Tongue (tissue), 2 donors: ENCODE results near the gene LHB. TPM values are rescaled to one million over a fixed set of nuclear protein-coding genes. Genes with fewer than 3 reads are reported as not detected.
A peak's percentile ranks its signal among the peaks of the same experiment; 100 is the strongest.
"Not testable (repeated sequence)": the region's sequence is repeated elsewhere in the genome, so short reads cannot be mapped to it uniquely, and the experiment has no call there.

Source experiments
- DNase-seq: peaks from one replicate; pipeline ENCODE4 v3.0.0-alpha.2; 2015
- total RNA-seq: library from RNA; depleted of rRNA; stranded (reverse); fragments of >200 nt; gene quantifications from one replicate; pipeline ENCODE4 v1.2.3, GENCODE V29; 2014

Gene LHB
- total RNA-seq, result not detected

GRCh38 chr19:49017041-49017665, at the start of gene LHB:
Gene LHB, minus strand, starts transcription at chr19:49017091. Its CDS starts 10 bp downstream, at chr19:49017081.
- no peak for DNase-seq

GRCh38 chr19:49065905-49066512, 49.1 kb upstream of the LHB start:
- peak; percentile 29 for DNase-seq

- DNase-seq, result peak; percentile 49
These were observed 48.1 kb upstream of the LHB start, which contains the start of gene NTF4 for GRCh38 chr19:49064768-49065611. Gene NTF4, minus strand, starts transcription at chr19:49064818. Its CDS starts 2,821 bp downstream, at chr19:49061997.

GRCh38 chr19:49064029-49064629, 47.2 kb upstream of the LHB start:
- DNase-seq, result peak; percentile 44

GRCh38 chr19:49061445-49061844, 44.6 kb upstream of the LHB start:
- DNase-seq, result no peak

- no peak for DNase-seq
These were observed 44.1 kb upstream of the LHB start for GRCh38 chr19:49061000-49061399.

- no peak for DNase-seq
These were observed 42.2 kb upstream of the LHB start for GRCh38 chr19:49059053-49059452.

- no peak for DNase-seq
These were observed 41.7 kb upstream of the LHB start for GRCh38 chr19:49058562-49058961.

GRCh38 chr19:49057636-49058234, 40.8 kb upstream of the LHB start, which contains the start of gene CGB7:
Gene CGB7, minus strand, starts transcription at chr19:49057749. Its CDS starts 2,374 bp downstream, at chr19:49055375.
- peak; percentile 60 for DNase-seq

- not testable (repeated sequence) for DNase-seq
These were observed 40.2 kb upstream of the LHB start for GRCh38 chr19:49056902-49057596.

GRCh38 chr19:49056101-49056901, 39.4 kb upstream of the LHB start:
- peak; percentile 40 for DNase-seq

- not testable (repeated sequence) for DNase-seq
These were observed 33.6 kb upstream of the LHB start for GRCh38 chr19:49050376-49051033.

GRCh38 chr19:49049834-49050233, 32.9 kb upstream of the LHB start:
- not testable (repeated sequence) for DNase-seq

- not testable (repeated sequence) for DNase-seq
These were observed 32.1 kb upstream of the LHB start, which contains the start of gene CGB8 for GRCh38 chr19:49049011-49049410. Gene CGB8, minus strand, starts transcription at chr19:49049111. Its CDS starts 372 bp downstream, at chr19:49048739.

- DNase-seq, result not testable (repeated sequence)
These were observed 26.7 kb upstream of the LHB start, which contains the start of gene CGB5 for GRCh38 chr19:49043548-49043947. Gene CGB5, plus strand, starts transcription at chr19:49043848. Its CDS starts 362 bp downstream, at chr19:49044210.

- DNase-seq, result not testable (repeated sequence)
These were observed 25.8 kb upstream of the LHB start for GRCh38 chr19:49042666-49043065.

GRCh38 chr19:49042177-49042576, 25.3 kb upstream of the LHB start:
- DNase-seq, result no peak

- not testable (repeated sequence) for DNase-seq
These were observed 22.8 kb upstream of the LHB start for GRCh38 chr19:49039736-49040135.

- not testable (repeated sequence) for DNase-seq
These were observed 21.8 kb upstream of the LHB start for GRCh38 chr19:49038557-49039276.
